HepG2 (cell line): ENCODE data around the gene TERC. TPM values are rescaled to one million over a fixed set of nuclear protein-coding genes. Genes with fewer than 3 reads are reported as not detected.

Experiments
- ADNP ChIP-seq: sonication (generic); formaldehyde crosslinking; IDR thresholded peaks from 2 replicates; pipeline ENCODE4 v1.4.0; 2020; ENCODE audit warnings: missing genetic modification reagents
- ARNT2 ChIP-seq: sonication (generic); formaldehyde crosslinking; IDR thresholded peaks from 2 replicates; pipeline ENCODE4 v1.8.0; 2022; ENCODE audit warnings: mild to moderate bottlenecking, low read depth, missing genetic modification reagents, moderate library complexity
- CHCHD3 ChIP-seq: sonication (generic); formaldehyde crosslinking; IDR thresholded peaks from 2 replicates; pipeline ENCODE4 v1.8.0; 2022; ENCODE audit warnings: mild to moderate bottlenecking, missing genetic modification reagents, moderate library complexity
- PHB2 ChIP-seq: fragments of 450-650 bp; IDR thresholded peaks from 2 replicates; pipeline ENCODE4 v1.6.1; 2018; ENCODE audit not compliant: partially characterized antibody
- TEAD2 ChIP-seq: sonication (generic); formaldehyde crosslinking; IDR thresholded peaks from 2 replicates; pipeline ENCODE4 v1.9.0; 2021; ENCODE audit warnings: missing genetic modification reagents
- U2AF1 ChIP-seq: fragments of 200-400 bp; formaldehyde crosslinking; optimal IDR thresholded peaks from 2 replicates; pipeline ENCODE3; 2017; ENCODE audit warnings: mild to moderate bottlenecking, low read depth, low read length
- YY1 ChIP-seq: IDR thresholded peaks from 2 replicates; pipeline ENCODE4 v1.6.1; 2011; ENCODE audit warnings: low read length, low read depth, moderate library complexity, mild to moderate bottlenecking; ENCODE audit not compliant: insufficient read depth, insufficient replicate concordance
- ZBTB1 ChIP-seq: sonication (generic); formaldehyde crosslinking; IDR thresholded peaks from 2 replicates; pipeline ENCODE4 v1.4.0; 2020; ENCODE audit warnings: missing genetic modification reagents, borderline replicate concordance
- ZMYM4 ChIP-seq: sonication (generic); formaldehyde crosslinking; IDR thresholded peaks from 2 replicates; pipeline ENCODE4 v1.8.1; 2023; ENCODE audit warnings: mild to moderate bottlenecking, missing genetic modification reagents
- ZNF3 ChIP-seq: IDR thresholded peaks from 2 replicates; pipeline ENCODE4 v1.7.0; 2017; ENCODE audit warnings: inconsistent platforms
- ZNF33A ChIP-seq: sonication (generic); formaldehyde crosslinking; IDR thresholded peaks from 2 replicates; pipeline ENCODE4 v1.5.1; 2020; ENCODE audit warnings: missing genetic modification reagents, mild to moderate bottlenecking, moderate library complexity, borderline replicate concordance
- ZNF34 ChIP-seq: sonication (generic); formaldehyde crosslinking; IDR thresholded peaks from 2 replicates; pipeline ENCODE4 v1.4.0; 2020; ENCODE audit warnings: mild to moderate bottlenecking, missing genetic modification reagents, borderline replicate concordance
- ZNF746 ChIP-seq: sonication (generic); formaldehyde crosslinking; IDR thresholded peaks from 2 replicates; pipeline ENCODE4 v1.8.0; 2022; ENCODE audit warnings: mild to moderate bottlenecking, missing genetic modification reagents
- ZNF768 ChIP-seq: sonication (generic); formaldehyde crosslinking; IDR thresholded peaks from 2 replicates; pipeline ENCODE4 v1.4.0; 2020; ENCODE audit warnings: missing genetic modification reagents
- ZNF883 ChIP-seq: sonication (generic); formaldehyde crosslinking; IDR thresholded peaks from 2 replicates; pipeline ENCODE4 v1.5.1; 2020; ENCODE audit warnings: mild to moderate bottlenecking, missing genetic modification reagents; ENCODE audit errors: not compliant biosample characterization
- polyA plus RNA-seq, 8 experiments: library from polyadenylated mRNA; depleted of rRNA in 3 of 8; stranded (reverse) in 7 of 8; unstranded in 1 of 8; fragments of >200 nt; fragmentation: Illumina TruSeq in 4 of 8; extraction: Trizol in 4 of 8; gene quantifications; 2 replicates each; pipeline versions ENCODE4 v1.2.1 to v1.2.3, GENCODE V29; 2011 to 2016; ENCODE audit warnings: low read depth in 4 of 8, missing spikeins in 1 of 8, mixed read lengths in 1 of 8; ENCODE audit not compliant: insufficient read depth in 1 of 8
- total RNA-seq, 5 experiments: library from RNA; depleted of rRNA; stranded (reverse); fragments of >200 nt; fragmentation: Illumina TruSeq; extraction: Trizol; gene quantifications; 2 replicates each; pipeline ENCODE4 v1.2.3, GENCODE V29; 2016; ENCODE audit warnings: low read depth in 1 of 5
- TF ChIP-seq, protein P1 (sequence below): sonication (generic); formaldehyde crosslinking; IDR thresholded peaks from 2 replicates; pipeline ENCODE4 v1.9.0; 2021; ENCODE audit warnings: missing genetic modification reagents, mild to moderate bottlenecking, borderline replicate concordance
- TF ChIP-seq, protein P2 (sequence below): sonication (generic); formaldehyde crosslinking; IDR thresholded peaks from 2 replicates; pipeline ENCODE4 v1.4.0; 2020; ENCODE audit warnings: mild to moderate bottlenecking, low read depth, missing genetic modification reagents
- TF ChIP-seq, protein P3 (sequence below): IDR thresholded peaks from 2 replicates; pipeline ENCODE4 v1.6.1; 2016; ENCODE audit warnings: missing compliant biosample characterization, missing genetic modification reagents, borderline replicate concordance
- TF ChIP-seq, protein P4 (sequence below): sonication (generic); formaldehyde crosslinking; conservative IDR thresholded peaks from 2 replicates; pipeline ENCODE4 v1.4.0; 2020; ENCODE audit warnings: missing genetic modification reagents
- TF ChIP-seq, protein P5 (sequence below): sonication (generic); formaldehyde crosslinking; IDR thresholded peaks from 2 replicates; pipeline ENCODE4 v1.5.1; 2020; ENCODE audit warnings: mild to moderate bottlenecking, missing genetic modification reagents

Gene TERC
- total and polyA plus RNA-seq, 2 of the 13 experiments (the other 11 are each of a cell fraction or from before 2014, with no cell fraction given) = 1.3 to 74.6 TPM

DNA sequence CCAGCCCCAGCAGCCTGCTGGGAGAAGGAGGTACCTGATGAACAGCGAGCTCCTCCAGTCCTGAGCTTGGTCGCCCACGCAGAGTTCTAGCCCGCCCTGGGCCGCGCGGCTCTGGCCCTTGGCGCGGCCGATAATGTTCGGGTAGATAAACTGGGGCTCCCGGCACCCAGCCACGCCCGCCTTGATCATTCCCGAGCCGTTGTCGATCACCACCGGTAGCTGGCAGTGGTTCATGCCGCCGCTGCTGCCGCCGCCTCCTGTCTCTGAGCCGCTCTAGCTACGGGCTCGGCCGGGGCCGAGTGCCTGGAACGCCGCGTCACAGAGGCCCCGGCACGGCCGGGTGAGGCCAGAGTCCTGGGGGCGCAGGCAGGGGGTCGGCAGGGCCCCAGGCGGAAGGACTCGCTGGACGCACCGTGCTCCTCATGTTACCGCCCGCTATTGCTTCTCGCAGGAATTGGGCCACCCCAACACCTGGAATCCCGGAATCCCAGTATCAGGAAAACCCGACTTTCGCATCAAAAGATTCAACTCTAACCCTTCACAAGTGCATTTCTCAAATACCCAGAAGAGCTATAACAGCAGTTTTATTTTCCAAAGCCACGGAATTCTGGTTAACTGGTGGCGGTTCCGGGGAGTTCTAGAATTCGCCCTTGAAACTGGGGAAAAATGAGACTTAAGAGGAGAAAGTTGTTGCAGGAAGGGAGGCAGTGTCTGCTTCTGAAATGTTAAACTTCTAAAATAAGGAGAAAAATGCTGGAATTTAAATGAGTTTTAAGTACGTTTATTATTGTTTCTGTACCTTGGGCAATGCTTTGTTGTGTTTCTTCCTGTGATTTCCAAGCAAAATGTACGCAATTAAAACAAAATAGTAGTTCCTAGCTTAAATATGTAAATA, 4.7 kb upstream of the TERC start, which contains the start of gene ACTRT3 (continued):
- TF ChIP-seq ARNT2 (CRISPR knock-in tag) = 0 out of 2 replicates have a peak, but pooled peaks have one; percentile 42
- TF ChIP-seq PHB2 = no peak
- TF ChIP-seq ZNF768 = peak; percentile 72; the same call in 1 of the 2 replicates
- no peak for TF ChIP-seq ZNF3
- TF ChIP-seq ZBTB1 (CRISPR knock-in tag) = no peak
- TF ChIP-seq U2AF1 = no peak
- no peak for TF ChIP-seq YY1
- TF ChIP-seq TEAD2 = no peak
- TF ChIP-seq, protein P1, sequence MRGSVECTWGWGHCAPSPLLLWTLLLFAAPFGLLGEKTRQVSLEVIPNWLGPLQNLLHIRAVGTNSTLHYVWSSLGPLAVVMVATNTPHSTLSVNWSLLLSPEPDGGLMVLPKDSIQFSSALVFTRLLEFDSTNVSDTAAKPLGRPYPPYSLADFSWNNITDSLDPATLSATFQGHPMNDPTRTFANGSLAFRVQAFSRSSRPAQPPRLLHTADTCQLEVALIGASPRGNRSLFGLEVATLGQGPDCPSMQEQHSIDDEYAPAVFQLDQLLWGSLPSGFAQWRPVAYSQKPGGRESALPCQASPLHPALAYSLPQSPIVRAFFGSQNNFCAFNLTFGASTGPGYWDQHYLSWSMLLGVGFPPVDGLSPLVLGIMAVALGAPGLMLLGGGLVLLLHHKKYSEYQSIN (CRISPR knock-in tag) = no peak
- TF ChIP-seq, protein P2, sequence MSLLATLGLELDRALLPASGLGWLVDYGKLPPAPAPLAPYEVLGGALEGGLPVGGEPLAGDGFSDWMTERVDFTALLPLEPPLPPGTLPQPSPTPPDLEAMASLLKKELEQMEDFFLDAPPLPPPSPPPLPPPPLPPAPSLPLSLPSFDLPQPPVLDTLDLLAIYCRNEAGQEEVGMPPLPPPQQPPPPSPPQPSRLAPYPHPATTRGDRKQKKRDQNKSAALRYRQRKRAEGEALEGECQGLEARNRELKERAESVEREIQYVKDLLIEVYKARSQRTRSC = no peak
- TF ChIP-seq ZNF33A (CRISPR knock-in tag) = no peak
- TF ChIP-seq ZNF883 (CRISPR knock-in tag) = no peak
- TF ChIP-seq CHCHD3 (CRISPR knock-in tag) = no peak
- TF ChIP-seq, protein P3, sequence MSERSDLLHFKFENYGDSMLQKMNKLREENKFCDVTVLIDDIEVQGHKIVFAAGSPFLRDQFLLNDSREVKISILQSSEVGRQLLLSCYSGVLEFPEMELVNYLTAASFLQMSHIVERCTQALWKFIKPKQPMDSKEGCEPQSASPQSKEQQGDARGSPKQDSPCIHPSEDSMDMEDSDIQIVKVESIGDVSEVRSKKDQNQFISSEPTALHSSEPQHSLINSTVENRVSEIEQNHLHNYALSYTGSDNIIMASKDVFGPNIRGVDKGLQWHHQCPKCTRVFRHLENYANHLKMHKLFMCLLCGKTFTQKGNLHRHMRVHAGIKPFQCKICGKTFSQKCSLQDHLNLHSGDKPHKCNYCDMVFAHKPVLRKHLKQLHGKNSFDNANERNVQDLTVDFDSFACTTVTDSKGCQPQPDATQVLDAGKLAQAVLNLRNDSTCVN = no peak
- peak; percentile 63 for TF ChIP-seq ZMYM4 (CRISPR knock-in tag)
- no peak for TF ChIP-seq ADNP (CRISPR knock-in tag)
- no peak for TF ChIP-seq ZNF746
- TF ChIP-seq ZNF34 (CRISPR knock-in tag) = no peak
- TF ChIP-seq, protein P4, sequence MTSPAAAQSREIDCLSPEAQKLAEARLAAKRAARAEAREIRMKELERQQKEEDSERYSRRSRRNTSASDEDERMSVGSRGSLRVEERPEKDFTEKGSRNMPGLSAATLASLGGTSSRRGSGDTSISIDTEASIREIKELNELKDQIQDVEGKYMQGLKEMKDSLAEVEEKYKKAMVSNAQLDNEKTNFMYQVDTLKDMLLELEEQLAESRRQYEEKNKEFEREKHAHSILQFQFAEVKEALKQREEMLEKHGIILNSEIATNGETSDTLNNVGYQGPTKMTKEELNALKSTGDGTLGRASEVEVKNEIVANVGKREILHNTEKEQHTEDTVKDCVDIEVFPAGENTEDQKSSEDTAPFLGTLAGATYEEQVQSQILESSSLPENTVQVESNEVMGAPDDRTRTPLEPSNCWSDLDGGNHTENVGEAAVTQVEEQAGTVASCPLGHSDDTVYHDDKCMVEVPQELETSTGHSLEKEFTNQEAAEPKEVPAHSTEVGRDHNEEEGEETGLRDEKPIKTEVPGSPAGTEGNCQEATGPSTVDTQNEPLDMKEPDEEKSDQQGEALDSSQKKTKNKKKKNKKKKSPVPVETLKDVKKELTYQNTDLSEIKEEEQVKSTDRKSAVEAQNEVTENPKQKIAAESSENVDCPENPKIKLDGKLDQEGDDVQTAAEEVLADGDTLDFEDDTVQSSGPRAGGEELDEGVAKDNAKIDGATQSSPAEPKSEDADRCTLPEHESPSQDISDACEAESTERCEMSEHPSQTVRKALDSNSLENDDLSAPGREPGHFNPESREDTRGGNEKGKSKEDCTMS (CRISPR knock-in tag) = no peak
- TF ChIP-seq, protein P5, sequence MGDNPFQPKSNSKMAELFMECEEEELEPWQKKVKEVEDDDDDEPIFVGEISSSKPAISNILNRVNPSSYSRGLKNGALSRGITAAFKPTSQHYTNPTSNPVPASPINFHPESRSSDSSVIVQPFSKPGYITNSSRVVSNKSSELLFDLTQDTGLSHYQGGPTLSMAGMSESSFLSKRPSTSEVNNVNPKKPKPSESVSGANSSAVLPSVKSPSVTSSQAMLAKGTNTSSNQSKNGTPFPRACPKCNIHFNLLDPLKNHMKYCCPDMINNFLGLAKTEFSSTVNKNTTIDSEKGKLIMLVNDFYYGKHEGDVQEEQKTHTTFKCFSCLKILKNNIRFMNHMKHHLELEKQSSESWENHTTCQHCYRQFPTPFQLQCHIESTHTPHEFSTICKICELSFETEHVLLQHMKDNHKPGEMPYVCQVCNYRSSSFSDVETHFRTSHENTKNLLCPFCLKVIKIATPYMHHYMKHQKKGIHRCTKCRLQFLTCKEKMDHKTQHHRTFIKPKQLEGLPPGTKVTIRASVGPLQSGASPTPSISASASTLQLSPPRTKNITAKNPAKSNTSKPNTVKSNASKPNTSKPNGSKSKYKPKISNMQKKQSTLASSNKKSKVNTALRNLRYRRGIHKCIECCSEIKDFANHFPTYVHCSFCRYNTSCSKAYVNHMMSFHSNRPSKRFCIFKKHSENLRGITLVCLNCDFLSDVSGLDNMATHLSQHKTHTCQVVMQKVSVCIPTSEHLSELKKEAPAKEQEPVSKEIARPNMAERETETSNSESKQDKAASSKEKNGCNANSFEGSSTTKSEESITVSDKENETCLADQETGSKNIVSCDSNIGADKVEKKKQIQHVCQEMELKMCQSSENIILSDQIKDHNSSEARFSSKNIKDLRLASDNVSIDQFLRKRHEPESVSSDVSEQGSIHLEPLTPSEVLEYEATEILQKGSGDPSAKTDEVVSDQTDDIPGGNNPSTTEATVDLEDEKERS (CRISPR knock-in tag) = no peak
